H1 (cell line): ENCODE data around the gene CPSF4. TPM values are rescaled to one million over a fixed set of nuclear protein-coding genes. Genes with fewer than 3 reads are reported as not detected.

Experiments used
- BACH1 ChIP-seq: IDR thresholded peaks from 2 replicates; pipeline ENCODE4 v1.6.1; 2012; ENCODE audit warnings: low read length, improper control_type of control experiment
- CBX5 ChIP-seq: fragments of 300-800, 300-1000 bp; sonication (generic); IDR thresholded peaks from 2 replicates; pipeline ENCODE4 v1.7.1; 2016; ENCODE audit warnings: antibody characterized with exemption, low read length, low read depth
- EP300 ChIP-seq, 2 experiments: IDR thresholded peaks; 1 replicate in 1 of 2; 2 replicates in 1 of 2; pipeline ENCODE4 v1.6.1; 2011 to 2012; ENCODE audit warnings: low read depth in 2 of 2, low read length in 2 of 2, mild to moderate bottlenecking in 2 of 2, borderline replicate concordance in 1 of 2, inconsistent platforms in 1 of 2, moderate library complexity in 1 of 2
- KDM5A ChIP-seq: fragments of 200-600 bp; IDR thresholded peaks from 2 replicates; pipeline ENCODE4 v1.7.1; 2012; ENCODE audit warnings: mild to moderate bottlenecking, low read length, inconsistent platforms, mixed read lengths
- NANOG ChIP-seq: IDR thresholded peaks from 2 replicates; pipeline ENCODE4 v1.6.1; 2011; ENCODE audit warnings: low read length, low read depth, mild to moderate bottlenecking, inconsistent platforms; ENCODE audit not compliant: insufficient read depth, poor library complexity, severe bottlenecking
- TAF1 ChIP-seq: IDR thresholded peaks from 2 replicates; pipeline ENCODE4 v1.6.1; 2011; ENCODE audit warnings: mild to moderate bottlenecking, low read depth, low read length
- polyA plus RNA-seq, 7 experiments: library from polyadenylated mRNA; depleted of rRNA in 3 of 7; stranded (reverse) in 5 of 7; unstranded in 2 of 7; fragments of >200 nt in 5 of 7; fragments of 200-250 nt in 2 of 7; gene quantifications; 1 replicate in 5 of 7; 2 replicates in 1 of 7; 4 replicates in 1 of 7; pipeline versions ENCODE4 v1.2.1 to v1.2.3, GENCODE V29; 2011 to 2013; ENCODE audit warnings: missing spikeins in 2 of 7, mixed read lengths in 2 of 7
- total RNA-seq: library from RNA; stranded (reverse); fragmentation: NEBNext Ultra II Directional; extraction: Animal tissue kit (Norgen Biotek cat#: 25700); gene quantifications from 2 replicates; pipeline ENCODE4 v1.2.1, GENCODE V29; 2021
- TF ChIP-seq, protein P1 (sequence below), 3 experiments: IDR thresholded peaks; 1 replicate in 2 of 3; 2 replicates in 1 of 3; pipeline versions ENCODE4 v1.5.1 to v1.6.1; 2011; ENCODE audit warnings: low read length in 3 of 3, mild to moderate bottlenecking in 3 of 3, inconsistent platforms in 2 of 3, low read depth in 1 of 3, moderate library complexity in 1 of 3; ENCODE audit not compliant: insufficient read depth in 1 of 3; ENCODE audit errors: control extremely low read depth in 1 of 3

Gene CPSF4
- total and polyA plus RNA-seq, 2 of the 8 experiments (the other 6 are each of a cell fraction or from before 2014, with no cell fraction given) = 77.5 to 103 TPM

DNA sequence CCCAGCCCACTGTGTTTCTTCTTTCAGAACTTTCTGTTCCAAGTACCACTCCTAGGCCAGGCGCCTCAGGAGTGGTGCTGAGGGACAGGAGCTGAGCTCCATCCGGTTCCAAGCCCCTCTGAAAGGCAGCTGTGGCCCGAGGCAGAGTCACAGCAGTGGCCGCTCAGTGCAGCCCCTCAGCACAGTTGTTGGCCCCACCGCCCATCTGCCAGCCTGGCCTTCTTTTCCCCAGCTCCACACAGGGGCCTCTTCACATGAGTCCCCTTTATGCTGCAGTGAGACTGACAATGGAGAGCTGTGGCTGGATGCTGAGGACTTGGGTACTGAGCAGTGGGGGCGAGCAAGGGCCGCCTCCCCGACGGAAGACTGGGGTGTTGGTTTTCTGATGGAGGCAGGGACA lies 20.5 kb upstream of the CPSF4 start (continued):
- TF ChIP-seq, protein P1, sequence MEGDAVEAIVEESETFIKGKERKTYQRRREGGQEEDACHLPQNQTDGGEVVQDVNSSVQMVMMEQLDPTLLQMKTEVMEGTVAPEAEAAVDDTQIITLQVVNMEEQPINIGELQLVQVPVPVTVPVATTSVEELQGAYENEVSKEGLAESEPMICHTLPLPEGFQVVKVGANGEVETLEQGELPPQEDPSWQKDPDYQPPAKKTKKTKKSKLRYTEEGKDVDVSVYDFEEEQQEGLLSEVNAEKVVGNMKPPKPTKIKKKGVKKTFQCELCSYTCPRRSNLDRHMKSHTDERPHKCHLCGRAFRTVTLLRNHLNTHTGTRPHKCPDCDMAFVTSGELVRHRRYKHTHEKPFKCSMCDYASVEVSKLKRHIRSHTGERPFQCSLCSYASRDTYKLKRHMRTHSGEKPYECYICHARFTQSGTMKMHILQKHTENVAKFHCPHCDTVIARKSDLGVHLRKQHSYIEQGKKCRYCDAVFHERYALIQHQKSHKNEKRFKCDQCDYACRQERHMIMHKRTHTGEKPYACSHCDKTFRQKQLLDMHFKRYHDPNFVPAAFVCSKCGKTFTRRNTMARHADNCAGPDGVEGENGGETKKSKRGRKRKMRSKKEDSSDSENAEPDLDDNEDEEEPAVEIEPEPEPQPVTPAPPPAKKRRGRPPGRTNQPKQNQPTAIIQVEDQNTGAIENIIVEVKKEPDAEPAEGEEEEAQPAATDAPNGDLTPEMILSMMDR (IDR thresholded peaks at IDR 0.05; ENCODE audit: control extremely low read depth in 1 of 3, insufficient read depth in 1 of 3, low read depth in 1 of 3, low read length in 3 of 3) = no peak
- TF ChIP-seq CBX5 (no peak), EP300 (IDR thresholded peaks at IDR 0.05; ENCODE audit: borderline replicate concordance in 1 of 2, low read depth in 2 of 2, low read length in 2 of 2) (no peak), KDM5A (no peak), TAF1 (no peak), NANOG (no peak), BACH1 (no peak)
